ENCODE results near the gene SLC16A13. TPM values are rescaled to one million over a fixed set of nuclear protein-coding genes. Genes with fewer than 3 reads are reported as not detected.

The SLC16A13 gene
- total and polyA plus RNA-seq, 10 of the 15 experiments (the other 5 are each of a cell fraction or from before 2014, with no cell fraction given): 0.34 to 12.1 (median 3.3) TPM

DNA sequence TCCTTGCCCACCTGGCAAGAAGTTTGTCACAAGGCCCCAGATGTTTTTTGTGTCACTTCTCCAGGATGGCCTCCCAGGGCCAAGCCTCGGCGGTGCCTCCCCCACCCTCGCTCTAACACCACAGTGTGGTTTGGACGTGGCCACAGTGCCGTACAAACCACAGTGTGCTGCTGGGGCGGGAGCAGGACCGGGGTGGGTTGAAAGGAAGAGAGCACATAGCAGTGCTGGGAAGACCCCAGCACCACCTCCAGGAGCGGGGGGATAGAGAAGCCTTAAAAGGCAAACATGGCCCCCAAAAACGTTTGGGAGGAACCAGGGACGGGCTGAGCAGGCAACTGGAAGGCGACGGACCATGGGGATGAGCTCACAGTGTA, 18.0 kb upstream of the SLC16A13 start (continued):
- TF ChIP-seq, protein P1, sequence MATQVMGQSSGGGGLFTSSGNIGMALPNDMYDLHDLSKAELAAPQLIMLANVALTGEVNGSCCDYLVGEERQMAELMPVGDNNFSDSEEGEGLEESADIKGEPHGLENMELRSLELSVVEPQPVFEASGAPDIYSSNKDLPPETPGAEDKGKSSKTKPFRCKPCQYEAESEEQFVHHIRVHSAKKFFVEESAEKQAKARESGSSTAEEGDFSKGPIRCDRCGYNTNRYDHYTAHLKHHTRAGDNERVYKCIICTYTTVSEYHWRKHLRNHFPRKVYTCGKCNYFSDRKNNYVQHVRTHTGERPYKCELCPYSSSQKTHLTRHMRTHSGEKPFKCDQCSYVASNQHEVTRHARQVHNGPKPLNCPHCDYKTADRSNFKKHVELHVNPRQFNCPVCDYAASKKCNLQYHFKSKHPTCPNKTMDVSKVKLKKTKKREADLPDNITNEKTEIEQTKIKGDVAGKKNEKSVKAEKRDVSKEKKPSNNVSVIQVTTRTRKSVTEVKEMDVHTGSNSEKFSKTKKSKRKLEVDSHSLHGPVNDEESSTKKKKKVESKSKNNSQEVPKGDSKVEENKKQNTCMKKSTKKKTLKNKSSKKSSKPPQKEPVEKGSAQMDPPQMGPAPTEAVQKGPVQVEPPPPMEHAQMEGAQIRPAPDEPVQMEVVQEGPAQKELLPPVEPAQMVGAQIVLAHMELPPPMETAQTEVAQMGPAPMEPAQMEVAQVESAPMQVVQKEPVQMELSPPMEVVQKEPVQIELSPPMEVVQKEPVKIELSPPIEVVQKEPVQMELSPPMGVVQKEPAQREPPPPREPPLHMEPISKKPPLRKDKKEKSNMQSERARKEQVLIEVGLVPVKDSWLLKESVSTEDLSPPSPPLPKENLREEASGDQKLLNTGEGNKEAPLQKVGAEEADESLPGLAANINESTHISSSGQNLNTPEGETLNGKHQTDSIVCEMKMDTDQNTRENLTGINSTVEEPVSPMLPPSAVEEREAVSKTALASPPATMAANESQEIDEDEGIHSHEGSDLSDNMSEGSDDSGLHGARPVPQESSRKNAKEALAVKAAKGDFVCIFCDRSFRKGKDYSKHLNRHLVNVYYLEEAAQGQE (IDR thresholded peaks at IDR 0.05; ENCODE audit: low read depth, low read length): no peak
- peak in 1 of 2 experiments; percentile 35; a peak in 1 of 3 replicates for TF ChIP-seq EGR1 (IDR thresholded peaks at IDR 0.05; ENCODE audit: borderline replicate concordance in 1 of 2, low read depth in 2 of 2, low read length in 2 of 2)
- TF ChIP-seq MYB (IDR thresholded peaks at IDR 0.05; ENCODE audit: borderline replicate concordance, low read depth, low read length): no peak
- TF ChIP-seq TAF1 (IDR thresholded peaks at IDR 0.05; ENCODE audit: borderline replicate concordance, low read depth, low read length): no peak
- no peak for TF ChIP-seq CBX5 (IDR thresholded peaks at IDR 0.05; ENCODE audit: low read depth)
- TF ChIP-seq YBX1 (IDR thresholded peaks at IDR 0.05): no peak
- TF ChIP-seq ZSCAN29 (IDR thresholded peaks at IDR 0.05): no peak
- TF ChIP-seq RUNX3 (IDR thresholded peaks at IDR 0.05; ENCODE audit: low read length): peak; percentile 92
- TF ChIP-seq RBBP5 (conservative IDR thresholded peaks at IDR 0.05): no peak
- TF ChIP-seq, protein P2, sequence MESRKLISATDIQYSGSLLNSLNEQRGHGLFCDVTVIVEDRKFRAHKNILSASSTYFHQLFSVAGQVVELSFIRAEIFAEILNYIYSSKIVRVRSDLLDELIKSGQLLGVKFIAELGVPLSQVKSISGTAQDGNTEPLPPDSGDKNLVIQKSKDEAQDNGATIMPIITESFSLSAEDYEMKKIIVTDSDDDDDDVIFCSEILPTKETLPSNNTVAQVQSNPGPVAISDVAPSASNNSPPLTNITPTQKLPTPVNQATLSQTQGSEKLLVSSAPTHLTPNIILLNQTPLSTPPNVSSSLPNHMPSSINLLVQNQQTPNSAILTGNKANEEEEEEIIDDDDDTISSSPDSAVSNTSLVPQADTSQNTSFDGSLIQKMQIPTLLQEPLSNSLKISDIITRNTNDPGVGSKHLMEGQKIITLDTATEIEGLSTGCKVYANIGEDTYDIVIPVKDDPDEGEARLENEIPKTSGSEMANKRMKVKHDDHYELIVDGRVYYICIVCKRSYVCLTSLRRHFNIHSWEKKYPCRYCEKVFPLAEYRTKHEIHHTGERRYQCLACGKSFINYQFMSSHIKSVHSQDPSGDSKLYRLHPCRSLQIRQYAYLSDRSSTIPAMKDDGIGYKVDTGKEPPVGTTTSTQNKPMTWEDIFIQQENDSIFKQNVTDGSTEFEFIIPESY (IDR thresholded peaks at IDR 0.05): no peak

Measured in GM12878 (cell line).